HG03045 (cell line): ENCODE results near the gene TRIP10.
"Not testable (repeated sequence)": the region's sequence is repeated elsewhere in the genome, so short reads cannot be mapped to it uniquely, and the experiment has no call there.

Source experiments
- ATAC-seq: cut with Tn5 transposase; IDR thresholded peaks from one replicate; pipeline ENCODE4 v1.9.1; 2021; ENCODE audit warnings: mild to moderate bottlenecking, moderate library complexity; ENCODE audit not compliant: unreplicated experiment

Gene TRIP10, protein sequence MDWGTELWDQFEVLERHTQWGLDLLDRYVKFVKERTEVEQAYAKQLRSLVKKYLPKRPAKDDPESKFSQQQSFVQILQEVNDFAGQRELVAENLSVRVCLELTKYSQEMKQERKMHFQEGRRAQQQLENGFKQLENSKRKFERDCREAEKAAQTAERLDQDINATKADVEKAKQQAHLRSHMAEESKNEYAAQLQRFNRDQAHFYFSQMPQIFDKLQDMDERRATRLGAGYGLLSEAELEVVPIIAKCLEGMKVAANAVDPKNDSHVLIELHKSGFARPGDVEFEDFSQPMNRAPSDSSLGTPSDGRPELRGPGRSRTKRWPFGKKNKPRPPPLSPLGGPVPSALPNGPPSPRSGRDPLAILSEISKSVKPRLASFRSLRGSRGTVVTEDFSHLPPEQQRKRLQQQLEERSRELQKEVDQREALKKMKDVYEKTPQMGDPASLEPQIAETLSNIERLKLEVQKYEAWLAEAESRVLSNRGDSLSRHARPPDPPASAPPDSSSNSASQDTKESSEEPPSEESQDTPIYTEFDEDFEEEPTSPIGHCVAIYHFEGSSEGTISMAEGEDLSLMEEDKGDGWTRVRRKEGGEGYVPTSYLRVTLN

DNA sequence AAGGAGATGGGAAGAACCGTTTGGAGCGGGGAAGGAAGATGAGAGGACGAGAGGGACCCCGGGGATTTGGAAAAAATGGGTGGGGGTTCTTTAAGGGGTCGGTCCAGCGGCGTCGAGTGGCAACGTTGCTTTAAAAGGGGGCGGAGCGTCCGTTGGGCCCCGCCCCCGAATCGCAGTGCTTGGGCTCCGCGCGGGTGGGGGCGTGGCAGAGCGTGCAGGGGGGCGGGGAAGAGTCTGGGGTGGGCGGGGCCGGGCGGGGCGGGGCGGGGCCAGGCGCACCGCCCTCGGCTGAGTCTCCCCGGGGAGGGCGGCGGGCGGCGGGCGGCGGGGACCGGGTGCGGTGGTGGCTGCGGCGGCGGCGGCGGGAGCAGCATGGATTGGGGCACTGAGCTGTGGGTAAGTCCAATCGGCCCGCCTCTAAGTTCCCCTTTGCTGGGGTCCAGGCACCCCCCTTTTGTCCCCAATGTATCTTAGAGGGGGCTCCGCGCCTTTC is at the start of gene TRIP10:
Gene TRIP10, plus strand, starts transcription at position 291 of the 493 bp plus-strand sequence. Its CDS starts 82 bp downstream, at position 373.
- no peak for ATAC-seq

DNA sequence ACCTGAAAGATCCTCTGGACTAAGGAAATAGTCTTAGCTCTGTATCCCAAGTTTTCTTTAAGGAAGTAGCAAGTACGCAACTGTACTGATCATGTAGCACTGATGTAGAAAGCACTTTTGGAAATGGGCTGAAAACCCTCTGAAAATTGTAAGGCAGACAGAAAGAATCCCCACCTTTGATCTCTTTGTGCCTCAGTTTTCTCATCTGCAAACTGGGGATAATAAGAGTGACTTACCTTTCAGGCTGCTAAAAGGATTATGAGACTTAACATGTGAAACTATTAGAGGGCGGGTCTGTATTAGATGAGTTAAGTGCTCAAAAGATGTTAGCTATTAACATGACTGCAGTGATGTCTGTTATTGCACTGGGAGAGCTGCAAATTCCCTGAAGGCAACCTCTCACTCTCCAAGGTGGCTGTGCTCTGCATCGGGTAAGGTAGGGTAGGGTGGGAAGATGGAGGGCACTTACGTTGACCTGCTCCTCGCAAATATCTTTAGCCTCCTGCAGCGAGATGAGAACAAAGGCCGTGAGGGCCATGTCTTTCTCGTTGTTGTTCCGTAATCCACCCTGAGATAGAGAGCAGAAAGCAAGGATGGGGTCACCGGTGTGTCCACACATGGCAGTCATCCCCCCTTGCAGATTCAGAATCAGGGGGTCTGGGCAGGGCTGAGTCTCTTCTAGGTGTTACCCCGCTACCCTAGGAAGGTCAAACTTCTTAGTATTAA is 49.2 kb upstream of the TRIP10 start:
- ATAC-seq = no peak

DNA sequence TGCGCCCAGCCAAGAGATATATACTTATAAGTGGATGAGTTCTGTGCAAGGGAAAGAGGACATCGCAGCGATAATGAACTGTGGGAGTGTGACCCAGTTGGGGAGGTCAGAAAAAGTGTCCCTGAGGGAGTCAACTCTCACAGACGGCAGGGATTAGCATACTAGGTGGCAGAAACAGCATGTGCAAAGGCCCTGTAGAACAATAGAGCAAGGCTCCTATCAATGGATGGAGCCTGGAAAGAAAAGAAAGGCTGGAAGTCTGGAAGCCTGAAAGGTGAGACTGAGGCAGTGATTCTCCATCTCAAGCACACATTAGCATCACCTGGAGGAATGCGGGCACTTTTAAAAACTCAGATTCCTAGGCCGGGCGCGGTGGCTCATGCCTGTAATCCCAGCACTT is 48.1 kb upstream of the TRIP10 start:
- no peak for ATAC-seq

DNA sequence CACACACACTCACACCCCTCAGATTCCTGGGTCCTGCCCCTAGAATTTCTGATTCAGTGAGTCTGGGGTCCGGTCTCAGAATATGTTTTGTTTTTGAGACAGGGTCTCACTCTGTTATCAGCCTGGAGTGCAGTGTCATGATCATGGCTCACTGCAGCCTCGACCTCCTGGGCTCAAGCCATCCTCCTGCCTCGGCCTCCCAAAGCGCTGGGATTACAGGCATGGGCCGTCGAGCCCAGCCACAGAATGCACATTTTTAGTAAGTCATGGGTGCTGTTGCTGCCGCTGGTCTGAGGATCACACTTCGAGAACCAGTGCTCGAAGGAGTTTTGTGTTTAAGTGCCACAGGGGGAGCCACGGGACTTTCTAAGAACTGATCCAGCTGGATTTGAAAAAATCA is 47.5 kb upstream of the TRIP10 start:
- ATAC-seq = no peak

DNA sequence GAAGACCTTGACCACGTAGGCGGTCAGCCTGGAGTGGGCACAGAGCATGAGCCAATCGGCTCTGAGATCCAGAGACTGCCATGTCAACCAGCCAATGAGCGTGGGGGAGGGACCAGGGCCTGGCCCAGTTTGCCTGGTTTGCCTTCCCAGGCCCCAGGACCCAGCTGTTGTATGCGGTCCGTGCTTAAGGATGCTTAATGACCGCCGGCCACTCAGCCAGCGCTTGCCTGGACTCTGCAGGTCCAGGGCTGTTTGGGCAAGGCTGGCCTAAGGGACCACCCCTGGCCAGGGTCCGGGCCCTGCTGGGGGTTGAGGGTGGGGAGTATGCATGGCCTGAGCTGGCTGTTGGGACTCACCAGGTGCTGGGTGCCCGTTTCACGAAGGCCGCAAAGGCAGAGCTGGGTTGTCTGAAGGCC is 46.4 kb upstream of the TRIP10 start:
- no peak for ATAC-seq

DNA sequence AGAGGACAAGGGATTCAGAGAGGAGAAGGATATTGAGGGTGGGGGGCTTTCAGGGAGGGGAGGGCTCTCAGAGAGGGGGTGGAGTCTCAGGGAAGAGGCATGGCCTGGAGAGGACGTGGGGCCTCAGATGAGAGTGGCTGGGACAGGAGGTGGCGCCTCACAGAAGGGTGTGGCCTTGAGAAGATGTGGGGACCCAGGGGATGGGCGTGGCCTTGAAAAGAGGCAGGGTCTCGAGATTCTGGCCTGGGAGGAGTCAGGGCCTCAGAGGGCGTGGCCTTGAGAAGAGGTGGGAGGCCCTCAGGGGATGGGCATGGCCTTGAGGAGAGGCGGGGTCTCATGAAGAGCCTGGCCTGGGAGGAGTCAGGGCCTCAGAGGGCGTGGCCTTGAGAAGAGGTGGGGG is 45.8 kb upstream of the TRIP10 start:
- ATAC-seq = no peak

DNA sequence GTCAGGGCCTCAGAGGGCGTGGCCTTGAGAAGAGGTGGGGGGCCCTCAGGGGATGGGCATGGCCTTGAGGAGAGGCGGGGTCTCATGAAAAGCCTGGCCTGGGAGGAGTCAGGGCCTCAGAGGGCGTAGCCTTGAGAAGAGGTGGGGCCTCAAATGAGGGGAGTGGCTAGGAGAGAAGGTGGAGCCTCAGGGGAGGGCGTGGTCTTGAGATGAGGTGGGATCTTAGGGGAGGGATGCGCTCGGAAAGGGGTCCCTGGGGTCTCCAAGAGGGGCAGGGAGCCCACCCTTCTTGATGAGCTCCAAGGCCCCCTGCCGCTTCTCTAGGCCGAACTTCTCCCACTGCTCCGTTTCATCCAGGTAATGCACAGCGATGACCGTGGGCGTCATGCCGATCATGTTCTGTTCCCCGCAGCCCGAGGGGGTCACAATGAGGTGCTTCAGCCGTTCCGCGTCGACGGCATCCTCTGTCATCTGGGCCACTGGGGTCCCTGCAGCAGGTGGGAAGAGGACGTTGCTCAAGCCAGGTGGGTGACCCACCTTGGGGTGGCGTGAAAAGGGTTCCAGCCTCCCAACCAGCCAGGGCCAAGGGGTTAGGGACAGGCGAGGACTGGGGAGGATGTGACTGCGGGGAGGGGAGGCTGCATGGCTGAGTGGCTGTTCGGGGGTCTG is 45.2 kb upstream of the TRIP10 start:
- no peak for ATAC-seq

DNA sequence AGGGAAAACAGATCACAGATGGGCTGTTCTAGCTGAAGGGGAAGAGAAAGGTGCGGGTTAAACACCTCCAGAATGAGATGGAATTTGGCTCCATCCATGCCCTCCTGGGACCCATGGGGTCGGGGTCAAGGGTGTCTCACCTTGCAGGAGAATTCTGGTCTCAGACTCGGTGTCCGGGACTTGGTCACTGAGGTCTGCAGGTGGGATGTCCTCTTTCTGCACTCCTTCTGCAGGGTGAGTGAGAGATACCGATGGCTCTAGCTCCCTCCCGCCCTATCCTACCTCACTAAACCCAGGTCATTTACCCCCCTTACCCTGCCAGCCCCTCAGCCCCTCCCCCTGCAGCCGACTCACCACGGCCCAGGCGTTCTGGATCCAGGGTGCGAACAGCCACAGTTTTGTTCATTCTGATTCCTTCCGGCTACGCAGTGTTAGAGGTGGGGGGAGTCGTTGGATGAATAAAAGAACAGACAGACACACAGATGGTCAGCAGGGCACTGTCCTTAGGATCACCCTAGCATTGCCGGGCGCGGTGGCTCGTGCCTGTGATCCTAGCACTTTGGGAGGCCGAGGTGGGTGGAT is 43.1 kb upstream of the TRIP10 start:
- no peak for ATAC-seq

DNA sequence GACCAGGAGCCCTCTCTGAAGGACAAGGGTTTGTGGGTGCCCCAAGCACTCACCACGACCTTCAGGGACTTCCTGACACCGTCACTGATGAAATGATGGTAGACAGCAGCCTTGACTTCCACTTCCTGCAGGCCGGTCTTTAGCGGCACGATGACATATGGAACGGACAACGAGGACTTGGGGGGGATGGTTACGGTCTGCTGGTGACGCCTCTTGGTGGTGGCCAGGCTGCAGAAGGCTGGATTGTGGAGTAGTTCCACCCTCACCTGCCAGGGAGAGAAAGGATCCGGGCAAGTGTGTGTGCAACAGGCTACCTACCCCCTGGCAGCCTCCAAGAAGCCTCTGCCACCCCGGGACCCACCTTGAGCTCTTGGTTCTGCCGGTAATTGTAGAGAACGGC is 42.2 kb upstream of the TRIP10 start:
- ATAC-seq = no peak

DNA sequence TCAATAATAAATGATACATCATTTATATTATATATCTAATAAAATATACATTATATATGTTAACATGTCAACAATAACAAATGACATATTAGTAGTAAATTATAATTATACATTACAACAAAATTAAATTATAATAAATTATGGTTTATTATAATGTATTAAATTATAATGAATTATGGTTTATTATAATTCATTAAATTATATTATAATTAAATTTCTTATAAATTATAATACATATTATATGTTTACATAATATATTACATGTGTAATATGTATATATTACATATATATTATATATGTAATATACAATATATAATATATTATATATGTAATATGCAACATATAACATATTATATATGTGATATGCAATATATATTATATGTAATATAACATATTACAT is 39.5 kb upstream of the TRIP10 start:
- ATAC-seq = no peak

DNA sequence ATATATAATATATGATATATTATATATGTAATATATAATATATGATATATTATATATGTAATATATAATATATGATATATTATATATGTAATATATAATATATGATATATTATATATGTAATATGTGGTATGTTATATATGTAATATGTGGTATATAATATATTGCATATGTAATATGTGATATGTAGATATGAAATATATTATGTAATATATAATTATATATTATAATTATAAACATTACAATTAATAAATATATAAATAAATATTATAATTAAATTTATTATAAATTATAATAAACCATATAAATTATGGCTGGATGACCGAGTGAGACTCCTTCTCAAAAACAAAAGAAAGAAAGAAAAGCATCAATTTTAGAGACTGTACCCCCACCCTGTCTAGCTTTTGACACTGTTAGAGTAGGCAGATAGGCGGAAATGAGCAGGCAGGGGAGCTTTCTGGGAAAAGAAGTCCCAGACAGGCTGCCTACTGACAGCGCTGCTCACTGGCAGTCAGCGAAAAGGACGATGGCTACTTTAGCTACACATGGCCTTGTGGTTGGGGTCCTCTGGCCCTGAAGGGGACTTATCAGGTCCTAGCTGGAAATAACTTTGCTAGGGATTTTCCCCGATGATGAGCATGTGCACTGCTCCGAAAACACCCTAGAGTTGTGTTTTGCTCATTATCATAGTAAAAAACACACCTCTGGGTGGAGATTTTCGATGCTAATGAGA is 38.7 kb upstream of the TRIP10 start:
- ATAC-seq = no peak

DNA sequence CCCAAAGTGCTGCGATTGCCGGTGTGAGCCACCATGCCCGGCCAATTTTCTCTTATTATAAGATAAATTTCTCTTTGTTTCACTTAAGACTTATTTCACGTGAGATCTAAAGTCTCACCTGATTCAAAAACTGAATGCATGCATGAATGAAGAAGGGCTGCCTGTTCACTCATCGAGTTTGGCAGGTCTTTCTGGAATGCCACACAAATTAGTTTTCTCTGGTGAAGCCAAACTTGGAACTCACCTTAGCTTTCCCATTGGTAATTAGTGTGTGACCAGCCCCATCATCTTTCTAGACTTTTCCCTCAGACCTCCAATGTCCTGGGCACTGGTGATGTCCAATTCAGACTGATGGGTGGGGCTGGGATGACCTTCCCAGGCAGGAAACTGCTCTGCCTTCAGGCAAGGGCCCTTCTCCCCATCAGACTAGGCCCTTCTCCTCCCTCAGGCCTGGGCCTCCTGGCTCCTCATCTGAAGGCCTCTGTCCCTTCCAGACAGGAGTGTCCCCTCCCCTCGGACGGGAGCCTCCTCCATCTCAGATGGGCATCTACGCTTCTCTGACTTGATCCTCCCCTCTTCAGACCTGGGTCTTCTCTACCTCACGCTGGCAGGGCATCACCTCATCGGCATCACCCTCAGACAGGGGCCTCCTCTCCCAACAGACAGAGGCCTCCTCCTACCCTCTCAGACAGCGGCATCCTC is 33.4 kb upstream of the TRIP10 start:
- no peak for ATAC-seq

DNA sequence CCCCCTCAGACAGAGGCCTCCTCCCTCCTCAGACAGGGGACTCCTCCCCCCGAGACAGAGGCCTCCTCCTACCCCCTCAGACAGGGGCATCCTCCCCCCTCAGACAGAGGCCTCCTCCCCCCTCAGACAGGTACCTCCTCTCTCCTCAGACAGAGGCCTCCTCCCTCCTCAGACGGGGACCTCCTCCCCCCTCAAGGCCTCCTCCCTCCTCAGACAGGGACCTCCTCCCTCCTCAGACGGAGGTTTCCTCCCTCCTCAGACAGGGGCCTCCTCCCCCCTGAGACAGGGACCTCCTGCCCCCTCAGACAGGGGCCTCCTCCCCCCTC is 32.9 kb upstream of the TRIP10 start:
- no peak for ATAC-seq

DNA sequence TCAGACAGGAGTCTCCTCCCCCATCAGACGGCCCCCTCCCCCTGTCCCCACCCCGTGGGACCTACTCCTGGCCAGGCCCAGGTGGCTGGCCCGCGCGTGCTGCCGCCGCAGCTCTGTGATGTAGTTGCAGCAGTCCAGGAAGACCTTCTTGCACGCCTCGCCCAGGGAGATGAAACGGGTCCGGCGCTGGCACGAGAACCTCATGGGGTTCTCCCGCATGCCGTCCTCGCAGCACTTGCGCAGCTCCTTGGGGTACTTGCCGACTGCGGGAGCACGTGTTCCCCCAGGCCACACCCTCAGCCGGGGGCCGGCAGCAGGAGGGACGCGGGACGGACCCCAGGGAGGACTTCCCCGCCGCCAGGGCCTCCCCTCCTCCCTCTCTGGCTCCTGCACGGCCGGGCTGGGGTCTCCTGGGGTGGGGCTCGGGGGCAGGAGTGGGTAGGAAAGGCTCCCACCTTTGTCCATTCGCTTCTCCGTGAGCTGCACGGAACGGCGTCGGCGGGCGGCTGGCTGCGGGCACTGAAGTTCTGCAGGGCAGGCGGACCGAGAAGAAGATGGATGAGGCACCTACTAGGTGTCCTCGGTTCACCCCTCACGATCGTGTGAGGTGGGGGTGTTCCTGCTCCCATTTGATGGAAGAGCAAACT is 32.3 kb upstream of the TRIP10 start:
- no peak for ATAC-seq

DNA sequence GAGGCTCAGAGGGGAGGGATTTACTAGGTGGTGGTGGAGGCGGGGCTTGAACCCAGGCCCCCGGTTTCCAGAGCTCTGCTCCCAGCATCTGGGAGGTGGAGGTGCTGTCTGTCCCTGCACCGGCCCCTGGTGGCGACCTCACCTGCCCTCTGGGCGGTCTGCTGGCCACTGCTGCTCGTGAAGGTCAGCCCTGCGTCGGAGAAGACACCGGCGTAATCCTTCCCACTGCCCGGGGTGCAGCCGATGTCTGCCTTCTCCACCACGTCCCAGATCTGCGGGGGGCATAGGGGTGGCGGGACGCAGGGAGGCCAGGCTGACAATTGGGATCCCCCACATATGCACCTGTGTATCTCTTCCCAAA is 31.8 kb upstream of the TRIP10 start:
- no peak for ATAC-seq

DNA sequence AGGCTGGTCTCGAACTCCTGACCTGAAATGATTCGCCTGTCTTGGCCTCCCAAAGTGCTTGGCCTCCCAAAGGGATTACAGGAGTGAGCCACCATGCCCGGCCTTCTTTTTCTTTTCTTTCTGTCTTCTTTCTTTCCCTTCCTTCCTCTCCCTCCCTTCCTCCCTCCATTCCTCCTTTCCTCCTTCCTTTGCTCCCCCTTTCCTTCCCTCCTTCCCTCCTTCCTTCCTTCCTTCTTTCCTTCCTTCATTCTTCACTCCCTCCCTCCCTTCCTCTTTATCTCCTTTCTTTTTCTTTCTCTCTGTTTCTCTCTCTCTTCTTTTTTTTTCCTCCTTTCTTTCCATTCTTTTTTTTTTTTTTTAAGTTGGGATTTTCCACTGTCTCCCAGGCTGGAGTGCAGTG is 31.1 kb upstream of the TRIP10 start:
- no peak for ATAC-seq

DNA sequence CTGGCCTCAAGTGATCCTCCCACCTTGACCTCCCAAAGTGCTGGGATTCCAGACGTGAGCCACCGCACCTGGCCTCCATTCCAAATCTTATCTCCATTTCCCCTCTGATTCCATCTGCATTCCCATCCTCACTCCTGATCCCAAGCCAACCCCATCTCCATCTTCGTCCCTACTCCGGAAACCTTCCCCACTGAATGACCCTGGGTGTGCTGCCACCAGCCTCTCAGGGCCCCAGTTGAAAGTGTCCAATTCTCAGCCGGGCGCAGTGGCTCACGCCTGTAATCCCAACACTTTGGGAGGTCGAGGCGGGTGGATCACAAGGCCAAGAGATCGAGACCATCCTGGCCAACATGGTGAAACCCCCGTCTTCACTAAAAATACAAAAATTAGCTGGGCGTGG is 30.6 kb upstream of the TRIP10 start:
- not testable (repeated sequence) for ATAC-seq

DNA sequence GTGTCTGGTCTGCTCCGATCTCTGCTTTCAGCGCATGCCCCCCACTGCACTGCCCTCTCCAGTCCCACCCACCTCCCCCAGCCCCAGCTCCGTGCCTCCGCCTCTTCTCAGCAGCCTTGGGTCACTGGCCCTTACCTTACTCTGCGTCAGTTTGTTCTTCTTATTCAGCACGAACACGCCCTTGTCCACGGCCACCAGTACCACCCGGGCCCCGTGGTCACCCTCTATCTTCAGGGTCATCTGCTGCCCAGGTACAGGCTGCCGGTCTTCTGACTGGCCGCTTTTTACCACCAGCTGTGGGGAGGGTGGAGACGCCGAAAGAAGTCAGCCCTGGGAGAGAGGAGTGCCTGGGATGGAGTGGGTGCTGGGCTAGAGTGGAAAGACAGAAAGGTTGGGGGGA is 29.9 kb upstream of the TRIP10 start:
- ATAC-seq = no peak
